ENCODE measurements around the gene GNG8.
A peak's percentile ranks its signal among the peaks of the same experiment; 100 is the strongest.

The GNG8 gene

GRCh38 chr19:46618670-46619231, 17.3 kb downstream of the GNG8 start:
- DNase-seq (ENCODE audit: low read depth in 2 of 2) = no peak

GRCh38 chr19:46617601-46618000, 18.4 kb downstream of the GNG8 start:
- no peak for DNase-seq (ENCODE audit: low read depth in 2 of 2)

GRCh38 chr19:46616631-46617322, 19.2 kb downstream of the GNG8 start:
- DNase-seq (ENCODE audit: low read depth in 2 of 2) = no peak

- DNase-seq (ENCODE audit: low read depth in 2 of 2) = no peak
These were observed 20.0 kb downstream of the GNG8 start for GRCh38 chr19:46615966-46616365.

GRCh38 chr19:46614114-46614722, 21.8 kb downstream of the GNG8 start:
- peak in 1 of 2 donors; percentile 72 for DNase-seq (ENCODE audit: low read depth in 2 of 2)

- no peak for DNase-seq (ENCODE audit: low read depth in 2 of 2)
These were observed 22.5 kb downstream of the GNG8 start for GRCh38 chr19:46613525-46613924.

GRCh38 chr19:46611776-46612175, 24.2 kb downstream of the GNG8 start:
- no peak for DNase-seq (ENCODE audit: low read depth in 2 of 2)

- no peak for DNase-seq (ENCODE audit: low read depth in 2 of 2)
These were observed 24.9 kb downstream of the GNG8 start for GRCh38 chr19:46610851-46611770.

- DNase-seq (ENCODE audit: low read depth in 2 of 2) = no peak
These were observed 25.6 kb downstream of the GNG8 start for GRCh38 chr19:46610413-46610775.

- no peak for DNase-seq (ENCODE audit: low read depth in 2 of 2)
These were observed 26.2 kb downstream of the GNG8 start for GRCh38 chr19:46609511-46610412.

- DNase-seq (ENCODE audit: low read depth in 2 of 2) = no peak
These were observed 27.2 kb downstream of the GNG8 start for GRCh38 chr19:46608581-46609345.

GRCh38 chr19:46608178-46608577, 27.8 kb downstream of the GNG8 start:
- no peak for DNase-seq (ENCODE audit: low read depth in 2 of 2)

GRCh38 chr19:46607448-46607841, 28.6 kb downstream of the GNG8 start:
- no peak for DNase-seq (ENCODE audit: low read depth in 2 of 2)

GRCh38 chr19:46606681-46607447, 29.1 kb downstream of the GNG8 start:
- no peak for DNase-seq (ENCODE audit: low read depth in 2 of 2)

GRCh38 chr19:46606019-46606418, 30.0 kb downstream of the GNG8 start:
- no peak for DNase-seq (ENCODE audit: low read depth in 2 of 2)

GRCh38 chr19:46605356-46605821, 30.6 kb downstream of the GNG8 start:
- DNase-seq (ENCODE audit: low read depth in 2 of 2) = no peak

- no peak for DNase-seq (ENCODE audit: low read depth in 2 of 2)
These were observed 31.1 kb downstream of the GNG8 start for GRCh38 chr19:46604781-46605355.

GRCh38 chr19:46603752-46604231, 32.2 kb downstream of the GNG8 start:
- no peak for DNase-seq (ENCODE audit: low read depth in 2 of 2)

GRCh38 chr19:46603195-46603637, 32.8 kb downstream of the GNG8 start:
- DNase-seq (ENCODE audit: low read depth in 2 of 2) = no peak
